SK-N-SH treated with all-trans-retinoic acid at 6 μM for 48 hours (cell line): ENCODE data around the gene ARHGAP30.

ENCODE experiments used
- ATAC-seq: fragments of 200-7000 bp; cut with Tn5 transposase; 3 replicates; pipeline ENCODE4 v1.9.1; 2020; ENCODE audit warnings: mild to moderate bottlenecking, moderate library complexity
- BACH2 ChIP-seq: fragments of 250-450 bp; sonication (Bioruptor Pico); IDR thresholded peaks from 2 replicates; pipeline ENCODE4 v1.9.0; 2021; ENCODE audit warnings: mild to moderate bottlenecking, borderline replicate concordance
- CSDC2 ChIP-seq: fragments of 250-450 bp; sonication (Bioruptor Pico); IDR thresholded peaks from 2 replicates; pipeline ENCODE4 v1.5.0; 2020; ENCODE audit warnings: mild to moderate bottlenecking, moderate library complexity
- CSRNP3 ChIP-seq: fragments of 250-450 bp; sonication (Bioruptor Pico); IDR thresholded peaks from 2 replicates; pipeline ENCODE4 v1.5.1; 2021; ENCODE audit warnings: mild to moderate bottlenecking, moderate library complexity
- ESRRG ChIP-seq: fragments of 250-450 bp; sonication (Bioruptor Pico); IDR thresholded peaks from 2 replicates; pipeline ENCODE4 v1.6.1; 2021; ENCODE audit warnings: mild to moderate bottlenecking
- GLIS3 ChIP-seq: fragments of 250-450 bp; sonication (Bioruptor Pico); IDR thresholded peaks from 2 replicates; pipeline ENCODE4 v1.5.0; 2020; ENCODE audit warnings: mild to moderate bottlenecking, moderate library complexity
- ISL1 ChIP-seq: fragments of 250-450 bp; sonication (Bioruptor Pico); IDR thresholded peaks from 2 replicates; pipeline ENCODE4 v2.1.2; 2022; ENCODE audit warnings: mild to moderate bottlenecking, moderate library complexity
- OSR1 ChIP-seq: fragments of 250-450 bp; sonication (Bioruptor Pico); IDR thresholded peaks from 2 replicates; pipeline ENCODE4 v1.8.0; 2022; ENCODE audit warnings: moderate library complexity, mild to moderate bottlenecking, inconsistent platforms
- POU6F1 ChIP-seq: fragments of 250-450 bp; sonication (Bioruptor Pico); IDR thresholded peaks from 2 replicates; pipeline ENCODE4 v1.8.0; 2021; ENCODE audit warnings: low read depth, mild to moderate bottlenecking, moderate library complexity, borderline replicate concordance
- PPARA ChIP-seq: fragments of 250-450 bp; sonication (Bioruptor Pico); IDR thresholded peaks from 2 replicates; pipeline ENCODE4 v1.5.0; 2020; ENCODE audit warnings: mild to moderate bottlenecking, borderline replicate concordance
- RARB ChIP-seq: fragments of 250-450 bp; sonication (Bioruptor Pico); IDR thresholded peaks from 2 replicates; pipeline ENCODE4 v1.8.0; 2021; ENCODE audit warnings: mild to moderate bottlenecking, moderate library complexity
- SNAI2 ChIP-seq: fragments of 250-450 bp; sonication (Bioruptor Pico); IDR thresholded peaks from 2 replicates; pipeline ENCODE4 v1.5.0; 2020; ENCODE audit warnings: mild to moderate bottlenecking, moderate library complexity
- TCF4 ChIP-seq: fragments of 250-450 bp; sonication (Bioruptor Pico); IDR thresholded peaks from 2 replicates; pipeline ENCODE4 v1.8.0; 2021; ENCODE audit warnings: mild to moderate bottlenecking, moderate library complexity, borderline replicate concordance
- TOX ChIP-seq: fragments of 250-450 bp; sonication (Bioruptor Pico); IDR thresholded peaks from 2 replicates; pipeline ENCODE4 v1.8.0; 2021; ENCODE audit warnings: mild to moderate bottlenecking, moderate library complexity, borderline replicate concordance
- ZC3H10 ChIP-seq: fragments of 250-450 bp; sonication (Bioruptor Pico); IDR thresholded peaks from 2 replicates; pipeline ENCODE4 v1.5.1; 2021; ENCODE audit warnings: mild to moderate bottlenecking, moderate library complexity
- ZFP3 ChIP-seq: fragments of 250-450 bp; sonication (Bioruptor Pico); IDR thresholded peaks from 2 replicates; pipeline ENCODE4 v1.5.0; 2020; ENCODE audit warnings: mild to moderate bottlenecking, moderate library complexity
- ZFP30 ChIP-seq: fragments of 450-650 bp; formaldehyde crosslinking; IDR thresholded peaks from 2 replicates; pipeline ENCODE4 v1.5.0; 2022; ENCODE audit warnings: mild to moderate bottlenecking, moderate library complexity
- ZNF565 ChIP-seq: fragments of 450-650 bp; formaldehyde crosslinking; conservative IDR thresholded peaks from 2 replicates; pipeline ENCODE4 v1.5.0; 2020; ENCODE audit warnings: low read depth, mild to moderate bottlenecking, moderate library complexity
- ZNF70 ChIP-seq: fragments of 450-650 bp; formaldehyde crosslinking; IDR thresholded peaks from 2 replicates; pipeline ENCODE4 v1.5.0; 2020; ENCODE audit warnings: mild to moderate bottlenecking, moderate library complexity
- ZNF8 ChIP-seq: fragments of 450-650 bp; formaldehyde crosslinking; IDR thresholded peaks from 2 replicates; pipeline ENCODE4 v1.5.0; 2020; ENCODE audit warnings: mild to moderate bottlenecking, moderate library complexity
- TF ChIP-seq, protein P1 (sequence below): fragments of 250-450 bp; sonication (Bioruptor Pico); IDR thresholded peaks from 2 replicates; pipeline ENCODE4 v1.8.0; 2020; ENCODE audit warnings: mild to moderate bottlenecking, moderate library complexity, borderline replicate concordance
- TF ChIP-seq, protein P2 (sequence below): fragments of 250-450 bp; sonication (Bioruptor Pico); IDR thresholded peaks from 2 replicates; pipeline ENCODE4 v1.5.1; 2020; ENCODE audit warnings: low read depth, mild to moderate bottlenecking, moderate library complexity

Gene ARHGAP30

GRCh38 chr1:161073474-161074121, 3.9 kb upstream of the ARHGAP30 start:
- TF ChIP-seq RARB (CRISPR knock-in tag) (no peak), TOX (no peak), CSRNP3 (no peak), SNAI2 (no peak), ZNF565 (CRISPR knock-in tag) (no peak), ZC3H10 (no peak), OSR1 (CRISPR knock-in tag) (no peak), ISL1 (no peak), ZNF8 (CRISPR knock-in tag) (no peak), POU6F1 (CRISPR knock-in tag) (no peak)
- no peak for ATAC-seq

DNA sequence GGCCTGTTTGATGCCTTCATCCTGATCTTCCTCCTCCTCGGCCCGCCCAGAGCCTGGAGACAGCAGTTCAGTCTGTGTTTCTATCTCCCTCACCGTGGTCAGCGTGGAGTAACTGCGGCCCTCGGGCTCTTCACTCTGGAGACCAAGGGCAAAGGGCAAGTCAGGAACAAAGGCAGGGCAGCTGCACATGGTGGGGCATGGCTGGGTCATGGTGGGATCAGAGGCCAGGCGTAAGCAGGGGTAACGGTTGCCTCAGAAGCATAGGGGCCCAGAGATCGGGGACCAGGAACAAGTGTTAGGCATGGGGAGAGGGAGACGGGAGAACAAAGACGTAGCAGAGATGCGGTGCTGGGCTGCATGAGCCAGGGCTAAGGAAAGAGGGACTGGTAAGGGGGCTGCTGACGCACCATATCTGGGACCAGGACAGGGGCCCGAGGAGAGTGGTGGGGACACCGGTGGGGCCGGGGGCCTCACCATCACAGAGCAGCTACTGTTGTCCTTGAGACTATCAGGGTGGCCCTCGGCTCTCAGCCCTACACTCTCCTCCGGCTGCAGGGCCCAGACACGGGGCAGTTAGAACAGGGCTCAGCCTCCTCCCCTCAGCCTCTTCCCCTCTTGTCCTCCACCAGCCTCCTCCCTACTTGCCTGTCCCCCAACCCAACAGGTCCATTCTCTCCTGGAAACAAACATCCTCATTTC, 3.2 kb upstream of the ARHGAP30 start:
- TF ChIP-seq, protein P1, sequence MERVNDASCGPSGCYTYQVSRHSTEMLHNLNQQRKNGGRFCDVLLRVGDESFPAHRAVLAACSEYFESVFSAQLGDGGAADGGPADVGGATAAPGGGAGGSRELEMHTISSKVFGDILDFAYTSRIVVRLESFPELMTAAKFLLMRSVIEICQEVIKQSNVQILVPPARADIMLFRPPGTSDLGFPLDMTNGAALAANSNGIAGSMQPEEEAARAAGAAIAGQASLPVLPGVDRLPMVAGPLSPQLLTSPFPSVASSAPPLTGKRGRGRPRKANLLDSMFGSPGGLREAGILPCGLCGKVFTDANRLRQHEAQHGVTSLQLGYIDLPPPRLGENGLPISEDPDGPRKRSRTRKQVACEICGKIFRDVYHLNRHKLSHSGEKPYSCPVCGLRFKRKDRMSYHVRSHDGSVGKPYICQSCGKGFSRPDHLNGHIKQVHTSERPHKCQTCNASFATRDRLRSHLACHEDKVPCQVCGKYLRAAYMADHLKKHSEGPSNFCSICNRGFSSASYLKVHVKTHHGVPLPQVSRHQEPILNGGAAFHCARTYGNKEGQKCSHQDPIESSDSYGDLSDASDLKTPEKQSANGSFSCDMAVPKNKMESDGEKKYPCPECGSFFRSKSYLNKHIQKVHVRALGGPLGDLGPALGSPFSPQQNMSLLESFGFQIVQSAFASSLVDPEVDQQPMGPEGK (CRISPR knock-in tag) = no peak
- TF ChIP-seq RARB (CRISPR knock-in tag) (no peak), SNAI2 (no peak), ESRRG (CRISPR knock-in tag) (no peak), TCF4 (CRISPR knock-in tag) (no peak), TOX (no peak), PPARA (no peak), POU6F1 (CRISPR knock-in tag) (no peak), ZFP3 (CRISPR knock-in tag) (no peak), ISL1 (no peak), ZC3H10 (no peak), CSDC2 (CRISPR knock-in tag) (no peak), GLIS3 (CRISPR knock-in tag) (no peak), ZNF70 (CRISPR knock-in tag) (no peak), OSR1 (CRISPR knock-in tag) (no peak), CSRNP3 (no peak), ZNF8 (CRISPR knock-in tag) (no peak), ZFP30 (CRISPR knock-in tag) (no peak), BACH2 (CRISPR knock-in tag) (no peak)
- TF ChIP-seq, protein P2, sequence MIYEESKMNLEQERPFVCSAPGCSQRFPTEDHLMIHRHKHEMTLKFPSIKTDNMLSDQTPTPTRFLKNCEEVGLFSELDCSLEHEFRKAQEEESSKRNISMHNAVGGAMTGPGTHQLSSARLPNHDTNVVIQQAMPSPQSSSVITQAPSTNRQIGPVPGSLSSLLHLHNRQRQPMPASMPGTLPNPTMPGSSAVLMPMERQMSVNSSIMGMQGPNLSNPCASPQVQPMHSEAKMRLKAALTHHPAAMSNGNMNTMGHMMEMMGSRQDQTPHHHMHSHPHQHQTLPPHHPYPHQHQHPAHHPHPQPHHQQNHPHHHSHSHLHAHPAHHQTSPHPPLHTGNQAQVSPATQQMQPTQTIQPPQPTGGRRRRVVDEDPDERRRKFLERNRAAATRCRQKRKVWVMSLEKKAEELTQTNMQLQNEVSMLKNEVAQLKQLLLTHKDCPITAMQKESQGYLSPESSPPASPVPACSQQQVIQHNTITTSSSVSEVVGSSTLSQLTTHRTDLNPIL (CRISPR knock-in tag) = no peak
- ATAC-seq = no peak
